CD4-positive, alpha-beta memory T cell (primary cell): ENCODE results near the gene GFRA1. TPM values are rescaled to one million over a fixed set of nuclear protein-coding genes. Genes with fewer than 3 reads are reported as not detected.

Experiments used
- CTCF ChIA-PET: fragments of 350-600 bp; sonication (Branson Sonifier 250); formaldehyde crosslinking; loops from one replicate; lab custom pipeline; 2021; ENCODE audit warnings: inconsistent platforms; ENCODE audit not compliant: partially characterized antibody; lab: Charles Lee
- POLR2A ChIA-PET: fragments of 350-600 bp; sonication (Branson Sonifier 250); formaldehyde crosslinking; loops from one replicate; lab custom pipeline; 2021; ENCODE audit not compliant: partially characterized antibody; lab: Charles Lee
- DNase-seq, 5 donors: peaks; one replicate each; pipeline versions ENCODE4 v3.0.0 to v3.0.0-alpha.2; 2020 to 2022; ENCODE audit warnings: mixed read lengths in 1 of 5
- H3K27ac ChIP-seq: one replicate; pipeline ENCODE4 v1.7.0; 2013; ENCODE audit warnings: low read depth, low read length
- H3K27me3 ChIP-seq: 2 replicates; pipeline ENCODE4 v1.7.0; 2013; ENCODE audit warnings: mild to moderate bottlenecking, low read length, moderate library complexity; ENCODE audit not compliant: insufficient read depth
- H3K36me3 ChIP-seq: 2 replicates; pipeline ENCODE4 v1.7.0; 2013; ENCODE audit warnings: mild to moderate bottlenecking, low read length, moderate library complexity; ENCODE audit not compliant: insufficient read depth
- H3K4me1 ChIP-seq: 2 replicates; pipeline ENCODE4 v1.7.0; 2013; ENCODE audit warnings: mild to moderate bottlenecking, low read length, moderate library complexity; ENCODE audit not compliant: insufficient read depth
- H3K4me3 ChIP-seq, 2 donors: one replicate each; pipeline ENCODE4 v1.7.0; 2013; ENCODE audit warnings: low read length in 2 of 2, mild to moderate bottlenecking in 1 of 2
- H3K9me3 ChIP-seq, 2 donors: one replicate each; pipeline ENCODE4 v1.7.0; 2013; ENCODE audit warnings: low read length in 2 of 2, control low read depth in 1 of 2; ENCODE audit not compliant: control insufficient read depth in 1 of 2
- H3K27ac Mint-ChIP-seq, 7 donors: one replicate each; pipeline ENCODE4 v1.8.0; 2020 to 2021; ENCODE audit warnings: mixed read lengths in 7 of 7, mild to moderate bottlenecking in 6 of 7, inconsistent platforms in 3 of 7, moderate library complexity in 3 of 7
- H3K27me3 Mint-ChIP-seq, 2 donors: one replicate each; pipeline ENCODE4 v1.8.0; 2020 to 2021; ENCODE audit warnings: mixed read lengths in 2 of 2
- H3K36me3 Mint-ChIP-seq, 2 donors: one replicate each; pipeline ENCODE4 v1.8.0; 2020 to 2021; ENCODE audit warnings: mixed read lengths in 2 of 2, inconsistent platforms in 1 of 2, mild to moderate bottlenecking in 1 of 2
- H3K4me1 Mint-ChIP-seq, 4 donors: one replicate each; pipeline ENCODE4 v1.8.0; 2020 to 2021; ENCODE audit warnings: mixed read lengths in 4 of 4, mild to moderate bottlenecking in 1 of 4
- H3K4me3 Mint-ChIP-seq, 8 donors: one replicate each; pipeline ENCODE4 v1.8.0; 2020 to 2021; ENCODE audit warnings: mixed read lengths in 8 of 8, mild to moderate bottlenecking in 7 of 8, moderate library complexity in 6 of 8, inconsistent platforms in 3 of 8
- H3K9me3 Mint-ChIP-seq, 8 donors: one replicate each; pipeline ENCODE4 v1.8.0; 2020 to 2021; ENCODE audit warnings: mixed read lengths in 8 of 8, mild to moderate bottlenecking in 5 of 8, inconsistent platforms in 3 of 8, moderate library complexity in 1 of 8
- intact Hi-C: fragments of 100-400 bp; cut with micrococcal nuclease; formaldehyde crosslinking; loops from one replicate; pipeline ENCODE4 v1.15.1; 2023
- polyA plus RNA-seq, 2 donors: library from polyadenylated mRNA; unstranded; fragments of 300-500 nt; fragmentation: Illumina TruSeq; gene quantifications; one replicate each; pipeline ENCODE4 v1.2.3, GENCODE V29; 2021
- total RNA-seq, 2 experiments: library from RNA; stranded (reverse); gene quantifications; one replicate each; pipeline ENCODE4 v1.2.3, GENCODE V29; 2021

Gene GFRA1
- total and polyA plus RNA-seq, 4 experiments from 2014 or later = not detected

DNA sequence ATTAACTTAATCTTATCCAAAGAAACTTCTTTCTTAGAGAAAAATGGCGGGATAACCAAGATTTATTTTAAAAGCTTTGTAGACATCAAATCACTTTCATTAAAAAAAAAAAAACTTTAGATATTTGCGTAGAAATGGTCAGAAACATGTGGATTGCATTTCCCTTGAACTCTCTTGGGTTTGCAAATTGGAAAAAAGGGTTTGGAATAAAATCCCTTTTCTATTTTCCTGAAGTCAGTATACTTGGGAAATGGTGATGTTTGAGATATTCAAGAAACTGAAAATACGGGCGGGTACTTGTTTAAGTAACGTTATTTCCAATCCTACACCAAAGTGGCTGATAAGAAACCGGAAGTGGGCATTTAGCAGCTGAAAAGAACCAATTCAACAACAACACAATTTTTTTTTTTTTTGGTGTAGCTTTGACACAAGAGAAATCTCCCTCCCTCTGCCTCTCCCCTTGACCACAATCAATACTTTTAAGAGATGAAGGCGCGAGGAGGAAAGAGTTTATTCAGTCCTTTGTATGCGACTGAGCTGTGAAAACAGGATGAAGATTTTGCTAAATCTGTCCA, 13.7 kb upstream of the GFRA1 start:
- peaks cover 0 to 4% (median 0%) of the 10 kb centered on the region in 8 donors for H3K9me3 Mint-ChIP-seq
- H3K27me3 ChIP-seq = no peaks in the 10 kb centered on the region
- no peaks in the 10 kb centered on the region for H3K36me3 Mint-ChIP-seq
- no peak overlapping the region for H3K4me3 ChIP-seq
- H3K36me3 ChIP-seq = no peaks in the 10 kb centered on the region
- no peaks in the 10 kb centered on the region for H3K4me1 ChIP-seq
- CTCF ChIA-PET = no interaction called here
- no peak overlapping the region for H3K27ac ChIP-seq
- intact Hi-C loops = no loop called here
- peaks cover 0 to 3% of the 10 kb centered on the region in 2 donors for H3K27me3 Mint-ChIP-seq
- DNase-seq = no peak
- no peaks in the 10 kb centered on the region for H3K4me1 Mint-ChIP-seq
- no peak overlapping the region for H3K4me3 Mint-ChIP-seq
- H3K27ac Mint-ChIP-seq = no peak overlapping the region
- POLR2A ChIA-PET = no interaction called here
- H3K9me3 ChIP-seq = no peaks in the 10 kb centered on the region

DNA sequence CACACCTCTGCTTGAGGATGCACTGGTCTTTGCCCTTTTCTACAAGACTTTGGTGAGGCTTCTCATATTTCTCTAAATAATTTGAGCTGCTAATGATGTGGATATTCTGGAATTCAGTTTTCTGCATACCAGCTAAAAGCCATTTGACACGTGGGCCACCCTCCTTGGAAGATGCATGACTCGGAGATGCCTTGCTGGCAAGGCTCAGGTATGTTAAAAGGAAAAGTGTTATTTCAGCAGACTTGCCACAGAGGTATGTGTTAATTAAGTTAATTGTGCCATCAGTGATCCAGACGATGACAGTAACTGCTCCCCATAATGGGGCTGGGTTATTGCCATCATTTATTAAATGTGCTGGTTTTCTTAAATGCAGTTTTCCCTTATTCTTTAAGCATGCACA, 8.8 kb upstream of the GFRA1 start:
- Histone ChIP-seq H3K36me3 (no peaks in the 10 kb centered on the region), H3K4me3 (no peak overlapping the region), H3K27ac (no peak overlapping the region), H3K9me3 (no peaks in the 10 kb centered on the region), H3K27me3 (no peaks in the 10 kb centered on the region), H3K4me1 (no peaks in the 10 kb centered on the region)
- ChIA-PET CTCF (no interaction called here), POLR2A (no interaction called here)
- Mint-ChIP-seq H3K36me3 (no peaks in the 10 kb centered on the region), H3K27me3 (peaks cover 0 to 3% of the 10 kb centered on the region in 2 donors), H3K9me3 (peaks cover 0 to 10% (median 2%) of the 10 kb centered on the region in 8 donors), H3K4me3 (no peak overlapping the region), H3K4me1 (no peaks in the 10 kb centered on the region), H3K27ac (no peak overlapping the region)
- intact Hi-C loops = no loop called here
- DNase-seq = no peak

DNA sequence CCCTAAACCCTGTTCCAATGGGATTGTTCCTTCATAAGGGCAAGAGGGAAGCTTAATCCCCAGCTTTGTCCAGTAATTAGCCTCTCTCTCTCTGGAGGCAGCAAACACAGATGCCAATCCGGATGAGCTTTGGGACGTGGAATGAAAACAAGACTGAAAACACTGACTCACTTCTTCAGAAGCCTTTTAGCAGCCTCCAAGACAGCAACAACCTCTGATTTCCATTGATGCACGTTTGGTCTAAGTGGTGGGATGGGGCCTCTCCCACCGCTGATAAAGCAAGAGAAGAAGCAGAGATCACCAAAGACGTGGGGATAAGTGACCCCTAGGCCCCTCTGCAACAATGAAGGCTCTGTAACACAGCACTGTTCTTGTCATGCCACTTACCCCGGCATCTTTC, 5.8 kb upstream of the GFRA1 start:
- DNase-seq = no peak
- Mint-ChIP-seq H3K36me3 (no peaks in the 10 kb centered on the region), H3K27me3 (peaks cover 17 to 20% of the 10 kb centered on the region in 2 donors), H3K4me1 (peaks cover 0 to 7% (median 3%) of the 10 kb centered on the region in 4 donors), H3K9me3 (peaks cover 0 to 7% (median 3%) of the 10 kb centered on the region in 8 donors), H3K4me3 (no peak overlapping the region), H3K27ac (no peak overlapping the region)
- ChIA-PET POLR2A (no interaction called here), CTCF (no interaction called here)
- Histone ChIP-seq H3K4me1 (no peaks in the 10 kb centered on the region), H3K27ac (no peak overlapping the region), H3K4me3 (no peak overlapping the region), H3K36me3 (no peaks in the 10 kb centered on the region), H3K9me3 (no peaks in the 10 kb centered on the region), H3K27me3 (peaks cover 5% of the 10 kb centered on the region)
- intact Hi-C loops = no loop called here

DNA sequence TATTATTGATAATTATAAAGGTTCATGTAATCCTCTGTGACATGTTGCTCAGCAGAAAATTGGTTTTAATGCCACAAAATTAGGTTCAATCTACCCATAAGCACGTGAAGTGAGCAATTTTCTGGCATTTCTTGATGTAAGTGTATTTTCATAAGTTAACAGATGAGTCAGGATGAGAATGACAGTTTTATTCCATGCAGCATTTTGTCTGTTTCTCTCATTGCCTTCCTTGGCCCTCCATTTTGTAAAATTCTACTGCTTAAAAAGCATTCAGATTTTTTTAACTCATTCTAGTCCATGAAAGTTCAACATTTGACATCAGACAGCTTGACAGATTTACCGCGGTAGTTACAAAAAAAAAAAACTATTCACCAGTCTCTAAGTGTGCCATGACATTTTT, 4.0 kb upstream of the GFRA1 start:
- Histone ChIP-seq H3K27ac (no peak overlapping the region), H3K4me3 (no peak overlapping the region), H3K27me3 (peaks cover 5% of the 10 kb centered on the region), H3K4me1 (no peaks in the 10 kb centered on the region), H3K9me3 (no peaks in the 10 kb centered on the region), H3K36me3 (no peaks in the 10 kb centered on the region)
- intact Hi-C loops = no loop called here
- Mint-ChIP-seq H3K36me3 (no peaks in the 10 kb centered on the region), H3K27me3 (peaks cover 22 to 25% of the 10 kb centered on the region in 2 donors), H3K4me1 (peaks cover 4 to 12% (median 8%) of the 10 kb centered on the region in 4 donors), H3K4me3 (no peak overlapping the region), H3K9me3 (peaks cover 0 to 10% (median 4%) of the 10 kb centered on the region in 8 donors), H3K27ac (no peak overlapping the region)
- DNase-seq = no peak
- CTCF ChIA-PET = no interaction called here
- POLR2A ChIA-PET = no interaction called here

DNA sequence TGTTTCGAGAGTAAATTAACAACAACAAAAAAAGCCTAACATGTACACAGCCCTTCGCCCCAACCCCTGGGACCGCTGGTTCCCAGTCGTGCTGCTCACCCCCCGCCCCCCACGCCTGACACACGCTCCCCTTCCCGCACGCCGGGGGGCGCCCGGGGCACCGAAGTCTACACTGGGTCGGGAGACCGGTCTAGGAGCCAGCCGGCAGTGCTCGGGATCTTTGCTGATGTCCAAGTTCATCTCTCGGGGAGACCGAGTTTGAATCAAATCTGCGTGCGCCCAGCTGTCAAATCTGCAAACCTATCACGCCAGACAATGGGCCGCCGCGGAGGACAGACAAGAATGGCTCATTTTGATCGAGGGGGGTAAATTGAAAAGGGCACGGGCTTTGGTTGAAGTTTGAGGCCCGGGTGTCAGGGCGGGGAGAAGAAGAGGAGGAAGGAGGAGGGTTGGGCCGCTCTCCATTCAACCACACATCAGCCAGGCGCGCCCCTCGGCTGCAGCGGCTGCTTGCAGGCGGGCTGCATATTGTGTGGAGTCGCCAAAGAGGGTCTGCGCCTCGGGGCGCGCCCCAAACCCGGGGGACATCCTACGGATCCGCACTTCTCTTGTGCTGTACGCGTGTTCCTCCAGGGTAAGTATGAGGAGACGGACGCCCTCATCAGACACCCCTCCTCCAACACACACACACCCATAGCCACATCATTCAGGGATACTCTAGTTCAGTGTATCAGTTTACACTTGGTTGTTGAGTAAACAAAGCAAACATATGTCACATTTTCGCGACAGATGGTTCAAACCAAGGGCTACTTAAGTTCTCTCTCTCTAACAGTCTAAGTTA, 1.3 kb upstream of the GFRA1 start:
- H3K27ac ChIP-seq = no peak overlapping the region
- POLR2A ChIA-PET = no interaction called here
- Mint-ChIP-seq H3K9me3 (peaks cover 0 to 12% (median 4%) of the 10 kb centered on the region in 8 donors), H3K27me3 (peaks cover 32 to 34% of the 10 kb centered on the region in 2 donors), H3K36me3 (no peaks in the 10 kb centered on the region), H3K27ac (no peak overlapping the region), H3K4me1 (peaks cover 4 to 12% (median 8%) of the 10 kb centered on the region in 4 donors), H3K4me3 (peak overlapping the region in 2 of 8 donors; percentile 48 to 59)
- H3K36me3 ChIP-seq = no peaks in the 10 kb centered on the region
- intact Hi-C loops = no loop called here
- no peak for DNase-seq
- no peaks in the 10 kb centered on the region for H3K4me1 ChIP-seq
- H3K9me3 ChIP-seq = no peaks in the 10 kb centered on the region
- peaks cover 5% of the 10 kb centered on the region for H3K27me3 ChIP-seq
- CTCF ChIA-PET = no interaction called here
- H3K4me3 ChIP-seq = no peak overlapping the region

DNA sequence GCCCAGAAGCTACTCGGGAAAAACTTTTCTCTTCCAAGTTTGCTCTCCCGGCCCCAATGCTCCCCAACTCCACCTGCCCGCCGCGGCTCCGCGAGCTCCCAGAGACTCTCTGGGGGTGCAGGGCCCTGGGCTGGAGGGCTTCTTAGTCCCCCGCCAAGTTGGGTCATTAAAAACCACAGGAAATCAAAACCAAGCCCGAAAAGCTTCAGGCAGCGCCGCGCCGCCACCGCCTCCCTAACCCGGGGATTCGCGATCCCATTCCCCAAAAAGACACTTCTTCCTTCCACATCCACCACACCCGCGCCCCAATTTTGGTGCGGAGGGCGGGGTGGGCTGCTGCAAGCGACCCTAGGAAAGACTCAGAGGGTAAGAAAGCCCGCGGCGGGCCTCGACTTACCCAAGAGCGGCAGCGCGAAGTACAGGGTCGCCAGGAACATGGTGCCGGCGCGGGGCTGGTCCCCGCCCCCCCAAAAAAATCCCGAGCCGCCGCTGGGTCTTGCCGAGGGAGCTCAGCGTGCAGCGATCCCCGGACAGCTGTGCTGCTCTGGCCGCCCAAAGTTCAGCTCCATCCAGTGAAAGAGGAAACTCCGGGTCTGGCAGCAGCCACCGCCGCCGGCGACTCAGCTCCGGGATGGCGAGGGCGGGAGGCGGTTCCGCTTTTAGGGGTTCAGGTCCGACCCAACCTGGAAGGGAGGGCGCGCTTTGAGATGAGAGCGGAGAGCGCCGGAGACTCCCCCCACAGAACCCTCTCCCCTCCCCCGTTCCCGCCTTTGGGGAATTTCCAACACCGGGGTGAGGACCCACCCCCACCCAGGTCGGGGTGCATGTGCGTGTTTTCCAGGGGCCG, 1.2 kb downstream of the GFRA1 start:
- no peak overlapping the region for H3K4me3 Mint-ChIP-seq
- intact Hi-C loops = no loop called here
- POLR2A ChIA-PET = no interaction called here

More for the DNA sequence above, 1.2 kb downstream of the GFRA1 start:
- Histone ChIP-seq H3K27me3 (peaks cover 5% of the 10 kb centered on the region), H3K27ac (no peak overlapping the region), H3K4me1 (no peaks in the 10 kb centered on the region), H3K9me3 (no peaks in the 10 kb centered on the region), H3K4me3 (no peak overlapping the region), H3K36me3 (no peaks in the 10 kb centered on the region)
- Mint-ChIP-seq H3K4me1 (peaks cover 4 to 12% (median 8%) of the 10 kb centered on the region in 4 donors), H3K27ac (no peak overlapping the region), H3K36me3 (no peaks in the 10 kb centered on the region), H3K9me3 (peaks cover 0 to 13% (median 5%) of the 10 kb centered on the region in 8 donors), H3K27me3 (peaks cover 37 to 44% of the 10 kb centered on the region in 2 donors)
- CTCF ChIA-PET = no interaction called here
- no peak for DNase-seq
